GM12872 (cell line): ENCODE results near the gene C1QC.

Experiments used
- CTCF ChIP-seq: IDR thresholded peaks from 3 replicates; pipeline ENCODE4 v1.5.1; 2011; ENCODE audit warnings: low read depth, mild to moderate bottlenecking, low read length, moderate library complexity; ENCODE audit not compliant: insufficient read depth

Gene C1QC

GRCh38 chr1:22665752-22666151, 22.3 kb downstream of the C1QC start:
- TF ChIP-seq CTCF: peak; percentile 31; the same call in 2 of the 3 replicates

DNA sequence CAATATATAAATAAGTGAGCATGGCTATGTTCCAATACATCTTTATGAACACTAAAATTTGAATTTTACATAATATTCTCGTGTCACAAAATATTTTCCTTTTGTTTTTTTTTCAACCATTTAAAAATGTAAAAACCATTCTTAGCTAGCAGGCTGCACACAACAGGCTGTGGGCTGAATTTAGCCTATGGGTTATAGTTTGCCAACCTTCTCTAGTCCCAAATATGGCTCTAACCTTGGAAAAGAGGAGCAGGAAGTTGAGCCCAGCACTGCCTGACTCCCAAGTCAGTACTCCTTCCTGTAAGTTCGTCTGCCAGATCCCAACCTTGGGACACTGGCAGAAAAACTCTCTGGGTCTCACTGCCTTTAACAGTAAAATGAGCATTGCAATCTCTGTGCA, 23.0 kb downstream of the C1QC start:
- no peak for TF ChIP-seq CTCF

- TF ChIP-seq CTCF: no peak
Measured at GRCh38 chr1:22670352-22670975, 27.0 kb downstream of the C1QC start.

DNA sequence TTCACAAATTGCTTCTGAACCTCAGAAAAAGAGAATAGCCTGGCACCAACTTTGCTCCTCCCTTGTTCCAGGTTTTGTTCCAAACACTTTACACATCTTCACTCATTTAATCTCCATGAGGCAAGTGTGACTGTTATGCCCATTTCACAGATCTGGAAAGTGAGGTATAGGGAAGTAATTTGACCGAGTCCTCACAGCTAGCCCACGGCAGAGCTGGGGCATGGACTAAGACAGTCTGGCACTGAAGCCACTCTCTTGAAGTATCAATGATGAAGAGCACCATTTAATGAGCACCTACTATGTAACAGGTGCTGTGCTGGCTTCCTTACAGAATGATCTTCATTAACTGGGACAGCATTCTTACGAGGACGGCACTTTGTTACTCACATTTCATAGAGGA, 28.6 kb downstream of the C1QC start:
- no peak for TF ChIP-seq CTCF

DNA sequence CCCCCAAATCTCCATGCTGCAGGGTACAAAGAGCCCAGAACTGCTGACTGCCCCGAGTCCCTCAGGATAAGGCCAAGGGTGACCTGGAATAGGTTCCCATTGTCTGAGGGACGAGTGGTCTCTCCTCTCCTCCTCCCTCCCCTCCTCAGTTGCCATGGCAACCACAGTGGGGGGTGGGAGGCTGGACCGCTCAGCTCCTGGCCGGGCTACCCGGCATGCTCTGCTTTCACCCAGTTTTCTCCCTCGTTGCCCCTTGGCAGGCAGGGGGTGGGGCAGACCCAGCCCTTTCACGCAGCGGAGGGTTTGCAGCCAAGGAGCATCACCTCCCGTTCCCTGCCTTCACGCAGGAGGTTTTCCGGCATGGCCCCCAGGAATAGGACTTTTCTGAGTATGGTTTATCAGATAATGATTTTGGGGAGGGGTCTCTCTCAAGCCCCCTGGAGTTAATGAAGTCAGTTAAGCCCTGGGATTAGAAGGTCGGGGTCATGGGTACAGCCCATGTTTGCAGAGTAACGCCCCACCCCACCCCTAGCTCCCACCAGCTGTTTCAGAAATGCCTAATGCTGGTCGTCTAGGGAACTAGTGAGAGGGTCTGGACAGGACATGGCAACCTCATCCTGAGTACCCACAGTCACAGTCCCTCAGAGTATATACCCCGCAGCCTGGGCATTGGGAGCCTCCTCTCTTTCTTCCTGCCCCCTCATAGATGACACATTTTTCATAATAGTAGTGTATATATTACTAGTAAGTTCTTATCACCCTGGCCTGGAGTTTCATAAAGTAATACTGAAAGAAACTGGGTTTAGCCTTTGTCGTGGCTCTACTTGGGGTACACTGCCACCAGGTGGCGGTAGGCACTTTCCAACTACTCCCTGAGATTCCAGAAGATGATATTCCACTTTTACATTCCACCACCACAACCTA, 30.3 kb downstream of the C1QC start:
- peak; percentile 71 for TF ChIP-seq CTCF

- no peak for TF ChIP-seq CTCF
Measured at GRCh38 chr1:22674410-22674749, 30.9 kb downstream of the C1QC start.

DNA sequence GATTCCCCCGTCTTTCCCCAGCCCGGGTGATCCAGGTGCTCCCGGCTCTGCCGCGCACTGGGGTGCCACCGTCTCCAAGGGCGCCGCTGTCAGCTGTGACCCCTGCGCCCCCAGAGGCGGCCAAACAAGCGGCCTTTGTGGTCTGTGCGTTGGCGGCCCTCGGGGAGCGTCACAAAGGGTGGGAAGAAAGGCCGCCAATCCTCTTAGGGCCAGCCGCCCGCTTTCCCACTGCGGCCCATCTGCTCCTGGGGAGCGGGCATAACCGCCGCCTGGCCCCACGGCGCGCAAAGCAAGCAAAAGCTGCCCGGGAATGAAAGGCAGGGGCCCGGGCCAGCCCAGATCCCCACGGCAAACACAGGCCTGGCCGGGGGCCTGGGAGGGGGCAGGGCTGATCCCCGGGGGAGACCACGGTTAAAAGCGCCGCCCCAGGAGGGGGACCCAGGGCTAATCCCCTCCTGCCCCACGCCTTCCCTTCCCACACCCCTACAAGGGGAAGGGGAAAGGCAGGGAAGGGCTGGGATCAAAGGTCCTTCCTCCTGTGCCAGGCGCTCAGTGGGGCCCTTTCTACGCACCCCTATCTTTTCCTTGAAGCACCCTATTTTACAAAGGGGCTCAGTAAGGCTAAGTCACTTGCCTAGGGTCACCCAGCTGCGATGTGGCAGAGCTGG, 33.6 kb downstream of the C1QC start:
- TF ChIP-seq CTCF: no peak
